ENCODE results near the gene C12orf42. TPM values are rescaled to one million over a fixed set of nuclear protein-coding genes. Genes with fewer than 3 reads are reported as not detected.

The C12orf42 gene
- total RNA-seq, 2 donors from 2014 or later, result not detected

DNA sequence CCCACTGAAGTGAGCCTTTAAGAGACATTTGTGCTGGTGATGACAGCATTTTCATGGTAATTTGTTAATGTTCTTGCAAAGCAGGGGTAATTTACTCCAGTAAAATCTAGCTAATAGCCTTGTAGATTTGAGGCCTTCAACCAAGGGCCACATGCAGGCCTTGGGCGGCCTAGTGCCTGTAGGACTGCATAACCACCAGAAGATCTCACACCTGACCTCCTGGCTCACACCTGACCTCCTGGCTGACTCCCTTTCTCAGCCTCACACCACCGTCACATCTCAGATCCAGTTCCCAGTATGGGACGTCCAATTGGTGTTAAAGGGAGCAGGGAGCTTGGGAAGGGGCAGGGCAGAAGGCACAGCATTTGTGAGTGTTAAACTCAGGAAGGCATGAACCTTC, 26.9 kb downstream of the C12orf42 start:
- H3K4me3 ChIP-seq, result no peak overlapping the region
- H3K4me1 ChIP-seq, result no peaks in the 10 kb centered on the region
- TF ChIP-seq, protein P1, sequence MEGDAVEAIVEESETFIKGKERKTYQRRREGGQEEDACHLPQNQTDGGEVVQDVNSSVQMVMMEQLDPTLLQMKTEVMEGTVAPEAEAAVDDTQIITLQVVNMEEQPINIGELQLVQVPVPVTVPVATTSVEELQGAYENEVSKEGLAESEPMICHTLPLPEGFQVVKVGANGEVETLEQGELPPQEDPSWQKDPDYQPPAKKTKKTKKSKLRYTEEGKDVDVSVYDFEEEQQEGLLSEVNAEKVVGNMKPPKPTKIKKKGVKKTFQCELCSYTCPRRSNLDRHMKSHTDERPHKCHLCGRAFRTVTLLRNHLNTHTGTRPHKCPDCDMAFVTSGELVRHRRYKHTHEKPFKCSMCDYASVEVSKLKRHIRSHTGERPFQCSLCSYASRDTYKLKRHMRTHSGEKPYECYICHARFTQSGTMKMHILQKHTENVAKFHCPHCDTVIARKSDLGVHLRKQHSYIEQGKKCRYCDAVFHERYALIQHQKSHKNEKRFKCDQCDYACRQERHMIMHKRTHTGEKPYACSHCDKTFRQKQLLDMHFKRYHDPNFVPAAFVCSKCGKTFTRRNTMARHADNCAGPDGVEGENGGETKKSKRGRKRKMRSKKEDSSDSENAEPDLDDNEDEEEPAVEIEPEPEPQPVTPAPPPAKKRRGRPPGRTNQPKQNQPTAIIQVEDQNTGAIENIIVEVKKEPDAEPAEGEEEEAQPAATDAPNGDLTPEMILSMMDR (IDR thresholded peaks at IDR 0.05), result no peak
- no peaks in the 10 kb centered on the region for H3K27me3 ChIP-seq
- H3K36me3 ChIP-seq, result no peaks in the 10 kb centered on the region
- DNase-seq (ENCODE audit: low spot score), result no peak
- no peak overlapping the region for H3K27ac ChIP-seq
- no peaks in the 10 kb centered on the region for H3K9me3 ChIP-seq

DNA sequence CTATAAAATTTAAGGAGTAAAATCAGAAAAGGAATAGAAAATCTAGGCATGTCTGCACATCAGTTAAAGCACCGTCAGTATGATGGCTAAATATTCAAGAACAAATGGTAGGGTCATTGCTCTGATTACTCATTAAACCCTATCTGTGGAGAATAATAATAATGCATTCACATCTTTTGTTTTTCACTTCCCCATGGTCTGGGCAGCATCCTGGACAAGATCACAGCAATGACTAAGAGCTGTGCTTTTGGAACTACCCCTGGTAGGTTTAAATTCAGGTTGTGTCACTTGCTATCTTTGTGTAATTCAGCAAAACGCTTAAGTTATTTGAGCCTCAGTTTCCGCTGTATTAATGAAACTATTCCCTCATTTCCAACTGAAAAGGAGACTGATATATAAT, 33.1 kb downstream of the C12orf42 start:
- H3K36me3 ChIP-seq, result no peaks in the 10 kb centered on the region
- H3K4me3 ChIP-seq, result no peak overlapping the region
- TF ChIP-seq, protein P1 (IDR thresholded peaks at IDR 0.05), result no peak
- no peak overlapping the region for H3K27ac ChIP-seq
- no peaks in the 10 kb centered on the region for H3K27me3 ChIP-seq
- DNase-seq (ENCODE audit: low spot score), result no peak
- no peaks in the 10 kb centered on the region for H3K4me1 ChIP-seq
- no peaks in the 10 kb centered on the region for H3K9me3 ChIP-seq

DNA sequence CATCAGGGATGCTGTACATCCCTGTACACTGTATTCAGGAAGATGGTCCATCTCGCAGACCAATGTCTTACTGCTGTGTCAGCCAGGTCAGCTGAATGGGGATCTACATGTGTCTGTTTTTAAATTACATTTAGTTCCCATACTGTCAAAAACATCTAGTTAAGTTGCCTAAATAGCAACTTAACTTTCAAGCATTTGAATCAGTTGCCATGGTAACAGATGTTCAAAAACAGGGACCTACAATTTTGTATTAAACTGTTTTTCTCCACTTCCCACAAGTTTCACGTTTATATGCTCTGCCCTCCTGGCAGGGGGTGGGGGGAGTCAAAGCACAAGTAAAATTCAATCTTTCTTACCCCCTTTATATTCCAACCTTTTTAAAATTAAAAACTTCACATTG, 38.3 kb downstream of the C12orf42 start:
- DNase-seq (ENCODE audit: low spot score), result no peak
- no peak overlapping the region for H3K4me3 ChIP-seq
- H3K27ac ChIP-seq, result no peak overlapping the region

DNA sequence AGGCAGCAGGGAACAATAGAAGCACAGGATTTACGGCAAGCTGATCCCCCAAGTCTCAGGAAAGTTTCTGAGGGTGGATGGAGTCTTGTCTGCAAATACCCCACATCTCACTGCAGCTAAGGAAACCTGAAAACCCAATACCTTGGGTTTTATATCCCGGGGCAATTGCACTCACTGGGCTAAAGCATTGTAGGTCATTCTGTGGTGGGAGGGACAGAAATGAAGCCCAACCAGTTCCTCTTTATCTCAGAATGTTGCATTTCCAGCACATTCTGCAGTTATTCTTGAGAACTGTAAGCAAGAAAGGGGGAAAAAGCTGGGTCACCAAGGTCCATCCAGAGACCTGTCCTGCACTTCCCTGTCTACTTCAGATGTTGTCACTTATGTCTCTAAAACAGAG, 39.8 kb downstream of the C12orf42 start:
- no peaks in the 10 kb centered on the region for H3K9me3 ChIP-seq

More for the DNA sequence above, 38.3 kb downstream of the C12orf42 start:
- H3K4me1 ChIP-seq, result no peaks in the 10 kb centered on the region
- H3K36me3 ChIP-seq, result no peaks in the 10 kb centered on the region
- no peaks in the 10 kb centered on the region for H3K27me3 ChIP-seq
- TF ChIP-seq, protein P1 (IDR thresholded peaks at IDR 0.05), result no peak
- H3K9me3 ChIP-seq, result no peaks in the 10 kb centered on the region

DNA sequence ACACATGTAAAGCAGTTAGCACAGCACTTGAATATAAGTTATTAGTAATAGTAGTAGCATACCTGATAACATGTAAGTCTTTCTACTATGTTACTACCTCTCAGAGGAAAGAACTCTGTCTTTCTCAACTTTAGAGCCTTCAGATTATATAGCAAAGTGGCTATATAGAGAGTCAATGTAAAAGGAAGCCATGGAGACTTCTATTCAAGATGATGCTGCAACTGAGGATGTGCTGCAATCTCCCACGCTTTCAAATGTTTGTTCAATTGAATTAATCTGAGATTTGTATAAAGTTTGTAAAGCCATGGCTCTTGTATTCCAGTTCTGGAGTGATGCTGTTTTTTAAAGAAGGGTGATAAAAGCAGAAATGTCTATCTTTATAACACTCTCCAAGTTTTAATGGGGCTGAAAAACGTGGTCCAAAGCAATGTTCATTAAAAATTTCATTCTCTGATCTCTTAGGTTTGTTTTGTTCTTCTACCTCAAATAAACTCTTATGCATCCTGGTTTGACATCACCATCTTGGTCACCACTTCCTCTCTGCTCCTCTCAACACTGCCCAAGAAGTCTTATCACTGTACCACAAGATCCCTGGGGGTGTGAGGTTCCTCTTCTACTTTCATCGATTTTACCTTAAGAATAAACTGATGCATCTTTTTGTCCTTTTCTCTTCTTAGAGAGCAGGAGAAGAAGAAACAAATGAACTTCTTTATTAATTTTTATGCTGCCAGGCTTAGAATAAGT, 40.6 kb downstream of the C12orf42 start:
- TF ChIP-seq, protein P1 (IDR thresholded peaks at IDR 0.05), result no peak
- Histone ChIP-seq H3K27ac (no peak overlapping the region), H3K4me1 (no peaks in the 10 kb centered on the region), H3K36me3 (no peaks in the 10 kb centered on the region), H3K27me3 (no peaks in the 10 kb centered on the region), H3K4me3 (no peak overlapping the region), H3K9me3 (no peaks in the 10 kb centered on the region)
- DNase-seq (ENCODE audit: low spot score), result no peak

More for the DNA sequence above, 39.8 kb downstream of the C12orf42 start:
- Histone ChIP-seq H3K36me3 (no peaks in the 10 kb centered on the region), H3K27ac (no peak overlapping the region), H3K4me3 (no peak overlapping the region), H3K4me1 (no peaks in the 10 kb centered on the region), H3K27me3 (no peaks in the 10 kb centered on the region)
- TF ChIP-seq, protein P1 (IDR thresholded peaks at IDR 0.05), result no peak
- DNase-seq (ENCODE audit: low spot score), result no peak

DNA sequence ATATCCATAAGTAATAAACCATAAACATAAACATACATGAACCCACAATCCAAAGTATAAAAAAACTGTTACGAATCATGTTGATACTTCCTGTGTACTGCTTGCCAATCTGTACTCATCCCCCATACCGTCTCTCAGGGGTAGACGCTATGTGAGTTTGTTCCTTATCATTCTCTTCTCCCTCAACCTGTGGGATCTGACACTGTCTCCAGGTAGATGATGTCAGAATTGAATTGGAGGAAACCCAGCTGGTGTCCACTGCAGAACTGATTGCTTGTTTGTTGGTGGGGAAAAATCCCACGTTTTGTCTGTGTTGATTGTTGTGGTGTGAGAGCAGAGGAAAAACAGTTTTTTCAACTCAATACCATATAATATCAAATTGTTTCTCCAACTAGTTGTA, 50.8 kb downstream of the C12orf42 start:
- no peak for DNase-seq (ENCODE audit: low spot score)
- H3K4me3 ChIP-seq, result no peak overlapping the region
- no peak overlapping the region for H3K27ac ChIP-seq
- H3K4me1 ChIP-seq, result no peaks in the 10 kb centered on the region
- H3K36me3 ChIP-seq, result no peaks in the 10 kb centered on the region
- H3K27me3 ChIP-seq, result no peaks in the 10 kb centered on the region
- no peaks in the 10 kb centered on the region for H3K9me3 ChIP-seq
- TF ChIP-seq, protein P1 (IDR thresholded peaks at IDR 0.05), result no peak
